Mammary microvascular endothelial cell (primary cell): ENCODE results near the gene MAPRE2. TPM values are rescaled to one million over a fixed set of nuclear protein-coding genes. Genes with fewer than 3 reads are reported as not detected.

Source experiments
- total RNA-seq: library from RNA; depleted of rRNA; stranded (reverse); fragments of >200 nt; gene quantifications from 2 replicates; pipeline ENCODE4 v1.2.3, GENCODE V29; 2015

Gene MAPRE2
- 50.2 and 60.1 TPM in 2 replicates for total RNA-seq

GRCh38 chr18:35040988-35041814, at the start of gene MAPRE2:
Gene MAPRE2 (plus strand): TSS chr18:35041413. CDS start chr18:35041540, 127 bp downstream.

Other genes starting within 250 kb of the MAPRE2 start
- gene ZNF397, start 199.6 kb downstream of the MAPRE2 start, total RNA-seq, result 1.6 and 2.3 TPM in 2 replicates
- gene ZSCAN30, start 248.8 kb downstream of the MAPRE2 start, total RNA-seq, result 14.9 and 15.8 TPM in 2 replicates